Kidney (tissue), 14 donors: ENCODE data around the gene LRCOL1. TPM values are rescaled to one million over a fixed set of nuclear protein-coding genes. Genes with fewer than 3 reads are reported as not detected.

Source experiments
- DNase-seq, 5 donors: peaks; one replicate each; pipeline ENCODE4 v3.0.0-alpha.2; 2013 to 2020
- FAIRE-seq: peaks from 2 replicates; lab custom pipeline; 2012; peaks lifted over from hg19 to GRCh38; lab: Jason Lieb, UNC
- H3K27ac ChIP-seq, 2 donors: one replicate each; pipeline ENCODE4 v1.7.0; 2013; ENCODE audit warnings: low read depth in 2 of 2, low read length in 2 of 2, inconsistent platforms in 1 of 2
- H3K27me3 ChIP-seq: one replicate; pipeline ENCODE4 v1.7.1; 2013; ENCODE audit warnings: low read length, inconsistent platforms; ENCODE audit not compliant: control insufficient read depth, insufficient read depth
- H3K36me3 ChIP-seq, 3 donors: one replicate each; pipeline versions ENCODE4 v1.7.0 to v1.7.1; 2013; ENCODE audit warnings: low read length in 3 of 3, control low read depth in 1 of 3, inconsistent platforms in 1 of 3; ENCODE audit not compliant: insufficient read depth in 3 of 3, control insufficient read depth in 2 of 3
- H3K4me1 ChIP-seq, 3 donors: one replicate each; pipeline versions ENCODE4 v1.7.0 to v1.7.1; 2013; ENCODE audit warnings: low read length in 3 of 3, inconsistent platforms in 1 of 3, low read depth in 1 of 3; ENCODE audit not compliant: control insufficient read depth in 2 of 3, insufficient read depth in 2 of 3
- H3K4me3 ChIP-seq, 3 donors: one replicate each; pipeline versions ENCODE4 v1.7.0 to v1.8.1; 2013; ENCODE audit warnings: low read length in 3 of 3, control low read depth in 1 of 3, inconsistent platforms in 1 of 3
- H3K9ac ChIP-seq, 3 donors: one replicate each; pipeline versions ENCODE4 v1.7.0 to v1.7.1; 2013; ENCODE audit warnings: low read length in 3 of 3, control low read depth in 1 of 3, inconsistent platforms in 1 of 3
- H3K9me3 ChIP-seq, 3 donors: one replicate each; pipeline versions ENCODE4 v1.7.0 to v1.7.1; 2013; ENCODE audit warnings: low read length in 3 of 3, control low read depth in 1 of 3, inconsistent platforms in 1 of 3; ENCODE audit not compliant: control insufficient read depth in 2 of 3, insufficient read depth in 1 of 3
- intact Hi-C: fragments of 100-400 bp; cut with DNase I; formaldehyde crosslinking; loops from one replicate; pipeline ENCODE4 v1.11.1; 2022
- polyA plus RNA-seq: library from polyadenylated mRNA; stranded (reverse); fragments of 350-450 nt; fragmentation: Illumina TruSeq; extraction: RNeasy Lipid Tissue Mini Kit (QIAGEN cat#74804); gene quantifications from one replicate; pipeline ENCODE4 v1.2.3, GENCODE V29; 2014; ENCODE audit warnings: low read depth, low replicate concordance; ENCODE audit not compliant: insufficient read depth
- total RNA-seq: library from RNA; stranded (reverse); fragmentation: NEBNext Ultra II Directional; extraction: Animal tissue kit (Norgen Biotek cat#: 25700); gene quantifications from one replicate; pipeline ENCODE4 v1.2.1, GENCODE V29; 2021
- TF ChIP-seq, protein P1 (sequence below): IDR thresholded peaks from 3 replicates; pipeline ENCODE4 v1.5.1; 2012; ENCODE audit warnings: mild to moderate bottlenecking, moderate library complexity, borderline replicate concordance; ENCODE audit not compliant: insufficient read depth; ENCODE audit errors: extremely low read depth
- donor health status: control.
- donor health status: control.
- donor health status: control.
- donor health status: control.
- donor health status: control.
- donor health status: DM: yes; HTN: yes; CAD: no.
- donor health status: Normal renal cell carcinoma (clear cell type).

The LRCOL1 gene
- total and polyA plus RNA-seq, 2 donors from 2014 or later: 1.0 to 1.8 TPM

DNA sequence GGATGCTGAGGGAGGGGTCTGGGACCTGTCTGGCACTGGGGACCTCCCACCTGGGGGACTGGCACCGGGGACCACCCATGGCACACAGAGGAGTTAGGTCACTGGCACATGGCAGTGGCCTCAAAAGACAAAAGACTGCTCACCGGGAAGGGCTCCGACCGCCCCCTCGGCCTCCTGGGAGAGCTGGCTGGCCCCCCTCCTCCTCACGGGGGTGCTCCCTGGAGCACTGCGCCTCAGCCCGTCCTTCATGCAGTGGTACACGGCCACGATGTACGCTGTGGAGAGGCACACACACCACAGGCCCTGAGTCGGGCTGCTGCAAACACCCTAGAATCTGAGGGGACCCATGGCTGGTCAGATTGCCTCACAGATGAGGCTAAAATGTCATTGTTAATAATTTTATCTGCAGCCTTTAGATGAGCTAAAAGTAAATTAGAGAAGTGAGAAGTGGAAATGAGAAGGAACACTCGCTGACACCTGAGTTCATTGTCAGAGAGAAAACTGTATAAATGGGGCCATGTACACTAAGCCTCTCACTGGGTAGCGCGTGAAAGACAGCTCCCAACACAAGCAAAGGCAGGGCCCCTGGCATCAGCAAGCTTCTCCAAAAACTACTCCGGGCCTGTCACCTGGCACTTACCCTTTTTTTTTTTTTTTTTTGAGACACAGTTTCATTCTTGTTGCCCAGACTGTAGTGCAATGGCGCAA is 22.3 kb upstream of the LRCOL1 start:
- FAIRE-seq (no peak), DNase-seq (peak in 1 of 5 donors; percentile 61)
- peaks cover 7 to 25% (median 14%) of the 10 kb centered on the region in 3 donors for H3K36me3 ChIP-seq
- peaks cover 0 to 2% (median 0%) of the 10 kb centered on the region in 3 donors for H3K9me3 ChIP-seq
- TF ChIP-seq, protein P1, sequence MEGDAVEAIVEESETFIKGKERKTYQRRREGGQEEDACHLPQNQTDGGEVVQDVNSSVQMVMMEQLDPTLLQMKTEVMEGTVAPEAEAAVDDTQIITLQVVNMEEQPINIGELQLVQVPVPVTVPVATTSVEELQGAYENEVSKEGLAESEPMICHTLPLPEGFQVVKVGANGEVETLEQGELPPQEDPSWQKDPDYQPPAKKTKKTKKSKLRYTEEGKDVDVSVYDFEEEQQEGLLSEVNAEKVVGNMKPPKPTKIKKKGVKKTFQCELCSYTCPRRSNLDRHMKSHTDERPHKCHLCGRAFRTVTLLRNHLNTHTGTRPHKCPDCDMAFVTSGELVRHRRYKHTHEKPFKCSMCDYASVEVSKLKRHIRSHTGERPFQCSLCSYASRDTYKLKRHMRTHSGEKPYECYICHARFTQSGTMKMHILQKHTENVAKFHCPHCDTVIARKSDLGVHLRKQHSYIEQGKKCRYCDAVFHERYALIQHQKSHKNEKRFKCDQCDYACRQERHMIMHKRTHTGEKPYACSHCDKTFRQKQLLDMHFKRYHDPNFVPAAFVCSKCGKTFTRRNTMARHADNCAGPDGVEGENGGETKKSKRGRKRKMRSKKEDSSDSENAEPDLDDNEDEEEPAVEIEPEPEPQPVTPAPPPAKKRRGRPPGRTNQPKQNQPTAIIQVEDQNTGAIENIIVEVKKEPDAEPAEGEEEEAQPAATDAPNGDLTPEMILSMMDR: no peak
- H3K27me3 ChIP-seq: no peaks in the 10 kb centered on the region
- no peak overlapping the region for H3K27ac ChIP-seq
- intact Hi-C loops: no loop called here
- H3K4me1 ChIP-seq: no peaks in the 10 kb centered on the region
- H3K9ac ChIP-seq: no peak overlapping the region
- no peak overlapping the region for H3K4me3 ChIP-seq

DNA sequence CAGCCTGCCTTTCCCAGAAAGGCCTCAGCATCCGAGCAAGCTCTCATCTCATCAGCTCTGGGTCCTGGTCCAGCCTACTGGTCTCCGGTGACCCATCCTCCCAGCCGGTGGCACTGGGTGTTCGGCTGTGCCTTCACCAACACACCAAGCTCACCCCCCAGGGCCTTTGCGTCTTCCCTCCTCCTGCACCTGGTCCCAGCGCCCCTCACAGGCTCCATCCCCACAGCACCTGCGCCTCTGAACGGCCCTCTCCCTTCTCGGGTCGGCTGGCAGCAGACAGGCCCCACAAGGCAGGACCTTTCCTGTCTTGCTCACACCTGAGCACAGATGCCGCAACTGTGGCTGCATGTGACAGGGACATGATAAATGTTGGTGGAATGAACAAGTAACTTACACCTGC is 21.3 kb upstream of the LRCOL1 start:
- H3K4me3 ChIP-seq: no peak overlapping the region
- TF ChIP-seq, protein P1: no peak
- H3K4me1 ChIP-seq: no peaks in the 10 kb centered on the region
- H3K27ac ChIP-seq: no peak overlapping the region
- no peak for FAIRE-seq
- peaks cover 0 to 2% (median 0%) of the 10 kb centered on the region in 3 donors for H3K9me3 ChIP-seq
- intact Hi-C loops: no loop called here
- no peaks in the 10 kb centered on the region for H3K27me3 ChIP-seq
- H3K36me3 ChIP-seq: peaks cover 7 to 25% (median 13%) of the 10 kb centered on the region in 3 donors
- DNase-seq: peak in 1 of 5 donors; percentile 66
- H3K9ac ChIP-seq: no peak overlapping the region

DNA sequence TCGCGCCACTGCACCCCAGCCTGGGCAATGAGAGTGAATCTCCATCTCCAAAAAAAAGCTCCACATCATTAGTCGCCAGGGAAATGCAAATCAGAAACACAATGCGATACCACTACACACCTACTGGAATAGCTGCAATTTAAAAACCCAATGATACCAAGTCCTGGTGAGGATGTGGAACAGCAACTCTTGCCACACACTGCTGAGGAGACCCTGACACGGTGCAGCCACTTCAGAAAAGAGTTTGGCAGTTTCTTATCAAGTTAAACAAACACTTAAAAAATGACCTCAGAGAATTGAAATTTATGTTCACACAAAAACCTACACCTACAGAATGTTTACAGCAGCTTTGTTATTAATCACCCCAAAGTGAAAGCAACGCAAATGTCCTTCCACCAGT is 20.3 kb upstream of the LRCOL1 start:
- no peaks in the 10 kb centered on the region for H3K4me1 ChIP-seq
- no peak for DNase-seq
- intact Hi-C loops: no loop called here
- H3K9me3 ChIP-seq: peaks cover 0 to 2% (median 0%) of the 10 kb centered on the region in 3 donors
- H3K4me3 ChIP-seq: no peak overlapping the region
- peaks cover 7 to 21% (median 13%) of the 10 kb centered on the region in 3 donors for H3K36me3 ChIP-seq
- H3K27me3 ChIP-seq: no peaks in the 10 kb centered on the region
- H3K9ac ChIP-seq: no peak overlapping the region
- TF ChIP-seq, protein P1: no peak
- no peak for FAIRE-seq
- H3K27ac ChIP-seq: no peak overlapping the region

DNA sequence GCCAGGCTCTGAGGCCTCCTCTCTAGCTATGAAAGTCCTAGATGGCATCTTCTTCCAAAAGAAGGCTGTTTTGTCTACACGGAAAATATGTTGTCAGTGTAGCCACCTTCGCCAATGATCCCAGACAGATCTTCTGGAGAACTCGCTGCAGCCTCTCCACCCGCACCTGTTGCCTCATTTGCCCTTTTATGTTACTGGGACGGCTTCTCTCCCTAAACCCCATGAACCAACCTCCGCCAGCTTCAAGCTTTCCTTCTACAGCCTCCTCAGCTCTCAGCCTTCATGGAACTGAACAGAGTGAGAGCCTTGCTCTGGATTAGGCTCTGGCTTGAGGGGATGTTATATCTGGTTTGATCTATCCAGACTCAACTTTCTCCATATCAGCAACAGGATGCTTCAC is 18.9 kb upstream of the LRCOL1 start:
- TF ChIP-seq, protein P1: no peak
- Histone ChIP-seq H3K9me3 (peaks cover 0 to 2% (median 0%) of the 10 kb centered on the region in 3 donors), H3K4me3 (no peak overlapping the region), H3K4me1 (no peaks in the 10 kb centered on the region), H3K27me3 (no peaks in the 10 kb centered on the region), H3K36me3 (peaks cover 4 to 18% (median 10%) of the 10 kb centered on the region in 3 donors), H3K27ac (no peak overlapping the region), H3K9ac (no peak overlapping the region)
- intact Hi-C loops: no loop called here
- no peak for FAIRE-seq
- peak in 1 of 5 donors; percentile 7 for DNase-seq
